KMS-11 (cell line): ENCODE measurements around the gene FXYD1.

Experiments
- H2AFZ ChIP-seq: fragments of 200-600 bp; sonication (generic); 2 replicates; pipeline ENCODE4 v1.6.1; 2016; ENCODE audit warnings: antibody characterized with exemption, mixed run types, low read depth
- H3K27ac ChIP-seq: fragments of 200-600 bp; sonication (generic); 2 replicates; pipeline ENCODE4 v1.6.1; 2016; ENCODE audit warnings: mild to moderate bottlenecking, mixed run types
- H3K27me3 ChIP-seq: fragments of 200-600 bp; sonication (generic); 2 replicates; pipeline ENCODE4 v1.6.1; 2017; ENCODE audit warnings: mild to moderate bottlenecking, low read depth, mixed run types, moderate library complexity; ENCODE audit not compliant: insufficient read depth
- H3K36me3 ChIP-seq: fragments of 200-600 bp; sonication (generic); 2 replicates; pipeline ENCODE4 v1.6.1; 2017; ENCODE audit warnings: mild to moderate bottlenecking, mixed run types; ENCODE audit not compliant: insufficient read depth
- H3K4me1 ChIP-seq: fragments of 200-600 bp; sonication (generic); 2 replicates; pipeline ENCODE4 v1.6.1; 2016; ENCODE audit warnings: mild to moderate bottlenecking, low read depth, mixed run types; ENCODE audit not compliant: poor library complexity, severe bottlenecking
- H3K4me2 ChIP-seq: fragments of 200-600 bp; sonication (generic); 2 replicates; pipeline ENCODE4 v1.7.0; 2016; ENCODE audit warnings: mild to moderate bottlenecking, mixed run types
- H3K4me3 ChIP-seq: fragments of 200-600 bp; sonication (generic); IDR thresholded peaks from 2 replicates; pipeline ENCODE4 v1.6.1; 2017; ENCODE audit warnings: low read depth, low read length, mixed read lengths; ENCODE audit not compliant: insufficient read depth
- H3K79me2 ChIP-seq: fragments of 200-600 bp; sonication (generic); 2 replicates; pipeline ENCODE4 v1.6.1; 2016; ENCODE audit warnings: low read depth, mixed run types; ENCODE audit not compliant: insufficient read depth
- H3K9ac ChIP-seq: fragments of 200-600 bp; sonication (generic); 2 replicates; pipeline ENCODE4 v1.6.1; 2016; ENCODE audit warnings: mild to moderate bottlenecking, mixed run types
- H4K20me1 ChIP-seq: fragments of 200-600 bp; sonication (generic); 2 replicates; pipeline ENCODE4 v1.6.1; 2016; ENCODE audit warnings: mild to moderate bottlenecking, mixed run types; ENCODE audit not compliant: insufficient read depth
- CTCF ChIP-seq: fragments of 200-600 bp; sonication (generic); conservative IDR thresholded peaks from 2 replicates; pipeline ENCODE4 v1.6.1; 2017; ENCODE audit warnings: low read depth, mild to moderate bottlenecking, antibody characterized with exemption, low read length, moderate library complexity, mixed read lengths

The FXYD1 gene

GRCh38 chr19:35181387-35181786 is 42.8 kb downstream of the FXYD1 start:
- Histone ChIP-seq H3K4me3 (no peak overlapping the region), H3K4me2 (no peak overlapping the region), H3K36me3 (no peaks in the 10 kb centered on the region), H3K27ac (no peak overlapping the region), H3K9ac (no peak overlapping the region), H3K79me2 (no peaks in the 10 kb centered on the region), H4K20me1 (no peaks in the 10 kb centered on the region), H2AFZ (no peak overlapping the region), H3K4me1 (no peaks in the 10 kb centered on the region), H3K27me3 (no peaks in the 10 kb centered on the region)
- TF ChIP-seq CTCF, result no peak

- H3K27ac ChIP-seq, result no peak overlapping the region
- H3K36me3 ChIP-seq, result no peaks in the 10 kb centered on the region
- no peaks in the 10 kb centered on the region for H4K20me1 ChIP-seq
- H3K9ac ChIP-seq, result no peak overlapping the region
- H3K4me2 ChIP-seq, result no peak overlapping the region
- no peaks in the 10 kb centered on the region for H3K27me3 ChIP-seq
- no peaks in the 10 kb centered on the region for H3K4me1 ChIP-seq
- no peak overlapping the region for H2AFZ ChIP-seq
- no peak for TF ChIP-seq CTCF
- H3K4me3 ChIP-seq, result no peak overlapping the region
- H3K79me2 ChIP-seq, result no peaks in the 10 kb centered on the region
Measured at GRCh38 chr19:35184267-35184666, 45.6 kb downstream of the FXYD1 start.

- no peaks in the 10 kb centered on the region for H3K4me1 ChIP-seq
- no peaks in the 10 kb centered on the region for H3K27me3 ChIP-seq
- no peak overlapping the region for H3K4me3 ChIP-seq
- no peaks in the 10 kb centered on the region for H4K20me1 ChIP-seq
- H3K79me2 ChIP-seq, result no peaks in the 10 kb centered on the region
- no peak overlapping the region for H3K9ac ChIP-seq
- no peak overlapping the region for H2AFZ ChIP-seq
- H3K27ac ChIP-seq, result no peak overlapping the region
- H3K36me3 ChIP-seq, result no peaks in the 10 kb centered on the region
- no peak for TF ChIP-seq CTCF
- no peak overlapping the region for H3K4me2 ChIP-seq
Measured at GRCh38 chr19:35184884-35185283, 46.3 kb downstream of the FXYD1 start.
